ENCODE data around the gene FXN. TPM values are rescaled to one million over a fixed set of nuclear protein-coding genes. Genes with fewer than 3 reads are reported as not detected.

Gene FXN
- total RNA-seq, 1 experiment from 2014 or later, result 24.1 TPM

DNA sequence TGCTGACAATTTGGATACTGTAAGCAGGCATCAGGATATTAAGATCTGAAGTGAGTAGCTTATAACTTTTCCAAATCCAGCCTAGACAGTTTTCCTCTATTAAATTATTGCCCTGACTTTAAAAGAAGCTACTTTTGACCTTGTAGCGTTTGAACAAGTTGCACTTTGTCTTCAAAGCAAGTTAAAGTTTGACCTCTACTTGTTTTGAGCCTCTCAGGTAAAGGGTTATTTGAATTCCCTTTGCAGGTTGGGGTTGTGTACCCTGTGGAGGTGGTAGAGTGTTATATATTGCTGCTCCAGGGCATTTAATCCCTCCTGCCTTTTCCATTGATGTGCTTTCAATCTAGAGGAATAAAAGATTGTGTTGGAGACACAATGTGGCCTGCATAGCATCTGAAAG lies 30.1 kb downstream of the FXN start:
- POLR2A ChIA-PET, result no interaction called here
- no TSS peak for BruUV-seq (replicated peaks)
- Histone ChIP-seq H3K9me3 (ENCODE audit: control insufficient read depth in 1 of 2, insufficient read depth in 1 of 2, low read depth in 1 of 2, low read length in 2 of 2) (no peaks in the 10 kb centered on the region), H3K4me1 (ENCODE audit: control insufficient read depth in 1 of 2, insufficient read depth in 2 of 2, low read length in 2 of 2) (no peaks in the 10 kb centered on the region), H3K36me3 (ENCODE audit: control insufficient read depth in 1 of 2, insufficient read depth in 2 of 2, low read length in 2 of 2) (peaks cover 10 to 11% of the 10 kb centered on the region in 2 experiments), H3K4me3 (replicated peaks in 1 of 2; ENCODE audit: low read depth in 1 of 2, low read length in 2 of 2) (no peak overlapping the region), H3K27ac (ENCODE audit: low read depth, low read length) (no peak overlapping the region), H4K20me1 (ENCODE audit: insufficient read depth) (no peaks in the 10 kb centered on the region), H2AFZ (ENCODE audit: low read depth, low read length, poor library complexity, severe bottlenecking) (no peak overlapping the region), H3K79me2 (ENCODE audit: insufficient read depth, low read length) (peaks cover 6% of the 10 kb centered on the region; the same call in 1 of the 2 replicates), H3K27me3 (ENCODE audit: insufficient read depth, low read length) (no peaks in the 10 kb centered on the region), H3K4me2 (ENCODE audit: low read length) (no peak overlapping the region), H3K9me2 (ENCODE audit: insufficient read depth) (no peaks in the 10 kb centered on the region), H3K9ac (ENCODE audit: low read length) (no peak overlapping the region)
- ATAC-seq (no peak), DNase-seq (ENCODE audit: low read depth, low spot score) (no peak)
- RAD21 ChIA-PET (ENCODE audit: low non-redundant PET in 1 of 2, low total read pairs in 2 of 2, uncharacterized antibody in 2 of 2, unreplicated experiment in 2 of 2), result no interaction called here
- CTCF ChIA-PET, result no interaction called here
- intact Hi-C loops (cut with micrococcal nuclease), result no loop called here
- TF ChIP-seq CEBPB (IDR thresholded peaks at IDR 0.05; ENCODE audit: low read depth), result no peak
- no peak for TF ChIP-seq FOSL1 (IDR thresholded peaks at IDR 0.05; ENCODE audit: low read depth)
- TF ChIP-seq, protein P1, sequence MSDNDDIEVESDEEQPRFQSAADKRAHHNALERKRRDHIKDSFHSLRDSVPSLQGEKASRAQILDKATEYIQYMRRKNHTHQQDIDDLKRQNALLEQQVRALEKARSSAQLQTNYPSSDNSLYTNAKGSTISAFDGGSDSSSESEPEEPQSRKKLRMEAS (IDR thresholded peaks at IDR 0.05), result no peak
- no peak for TF ChIP-seq YY1 (IDR thresholded peaks at IDR 0.05; ENCODE audit: extremely low read depth, insufficient replicate concordance, low read depth, low read length)
- TF ChIP-seq, protein P2, sequence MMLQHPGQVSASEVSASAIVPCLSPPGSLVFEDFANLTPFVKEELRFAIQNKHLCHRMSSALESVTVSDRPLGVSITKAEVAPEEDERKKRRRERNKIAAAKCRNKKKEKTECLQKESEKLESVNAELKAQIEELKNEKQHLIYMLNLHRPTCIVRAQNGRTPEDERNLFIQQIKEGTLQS (IDR thresholded peaks at IDR 0.05), result no peak
- TF ChIP-seq SRF (IDR thresholded peaks at IDR 0.05; ENCODE audit: low read depth), result no peak
- TF ChIP-seq EZH2 (IDR thresholded peaks at IDR 0.05), result no peak
- TF ChIP-seq POLR2A (IDR thresholded peaks at IDR 0.05; ENCODE audit: borderline replicate concordance, extremely low read depth, insufficient read depth, insufficient read length), result no peak
- TF ChIP-seq EGR1 (IDR thresholded peaks at IDR 0.05; ENCODE audit: low read depth), result no peak
- TF ChIP-seq ZFX (IDR thresholded peaks at IDR 0.05), result no peak
- no peak for TF ChIP-seq RAD21 (IDR thresholded peaks at IDR 0.05; ENCODE audit: low read depth)
- no peak for TF ChIP-seq SIN3A (IDR thresholded peaks at IDR 0.05; ENCODE audit: low read depth)

DNA sequence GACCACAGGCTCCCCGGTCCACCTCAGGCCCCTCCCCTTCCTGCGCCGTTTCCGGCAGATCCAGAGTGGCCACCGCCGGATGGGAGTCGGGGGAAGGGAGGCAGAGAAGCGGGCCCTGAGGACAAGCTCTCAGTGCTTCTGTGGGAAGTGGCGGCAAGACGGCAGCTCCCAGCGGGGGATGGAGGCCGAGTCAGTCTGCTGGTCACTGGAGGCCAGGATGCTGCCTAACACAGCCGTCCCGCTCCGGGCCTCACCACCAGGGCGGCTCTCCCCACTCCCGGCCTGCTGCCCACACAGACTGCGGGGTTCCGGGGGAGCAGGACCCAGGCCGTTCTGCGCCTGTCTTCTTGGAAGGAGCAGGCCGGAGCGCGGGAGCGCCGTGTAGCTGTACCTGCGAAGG lies 31.4 kb downstream of the FXN start:
- H3K79me2 ChIP-seq (ENCODE audit: insufficient read depth, low read length), result peaks cover 4% of the 10 kb centered on the region; the same call in 1 of the 2 replicates
- peaks cover 10 to 11% of the 10 kb centered on the region in 2 experiments for H3K36me3 ChIP-seq (ENCODE audit: control insufficient read depth in 1 of 2, insufficient read depth in 2 of 2, low read length in 2 of 2)
- TF ChIP-seq, protein P3, sequence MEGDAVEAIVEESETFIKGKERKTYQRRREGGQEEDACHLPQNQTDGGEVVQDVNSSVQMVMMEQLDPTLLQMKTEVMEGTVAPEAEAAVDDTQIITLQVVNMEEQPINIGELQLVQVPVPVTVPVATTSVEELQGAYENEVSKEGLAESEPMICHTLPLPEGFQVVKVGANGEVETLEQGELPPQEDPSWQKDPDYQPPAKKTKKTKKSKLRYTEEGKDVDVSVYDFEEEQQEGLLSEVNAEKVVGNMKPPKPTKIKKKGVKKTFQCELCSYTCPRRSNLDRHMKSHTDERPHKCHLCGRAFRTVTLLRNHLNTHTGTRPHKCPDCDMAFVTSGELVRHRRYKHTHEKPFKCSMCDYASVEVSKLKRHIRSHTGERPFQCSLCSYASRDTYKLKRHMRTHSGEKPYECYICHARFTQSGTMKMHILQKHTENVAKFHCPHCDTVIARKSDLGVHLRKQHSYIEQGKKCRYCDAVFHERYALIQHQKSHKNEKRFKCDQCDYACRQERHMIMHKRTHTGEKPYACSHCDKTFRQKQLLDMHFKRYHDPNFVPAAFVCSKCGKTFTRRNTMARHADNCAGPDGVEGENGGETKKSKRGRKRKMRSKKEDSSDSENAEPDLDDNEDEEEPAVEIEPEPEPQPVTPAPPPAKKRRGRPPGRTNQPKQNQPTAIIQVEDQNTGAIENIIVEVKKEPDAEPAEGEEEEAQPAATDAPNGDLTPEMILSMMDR (IDR thresholded peaks at IDR 0.05 in 2 of 3, conservative IDR thresholded peaks at IDR 0.05 in 1 of 3; ENCODE audit: borderline replicate concordance in 1 of 3, insufficient read depth in 1 of 3, low read depth in 2 of 3, low read length in 2 of 3), result peak in 1 of 3 experiments; percentile 4; a peak in 1 of 6 replicates
- TF ChIP-seq ZFX (IDR thresholded peaks at IDR 0.05), result no peak
- H3K4me2 ChIP-seq (ENCODE audit: low read length), result no peak overlapping the region
- no peaks in the 10 kb centered on the region for H3K27me3 ChIP-seq (ENCODE audit: insufficient read depth, low read length)
- POLR2A ChIA-PET, result no interaction called here
- H3K27ac ChIP-seq (ENCODE audit: low read depth, low read length), result no peak overlapping the region
- CTCF ChIA-PET, result no interaction called here
- no peak overlapping the region for H3K9ac ChIP-seq (ENCODE audit: low read length)
- intact Hi-C loops (cut with micrococcal nuclease), result no loop called here
- DNase-seq (ENCODE audit: low read depth, low spot score), result no peak
- no peak overlapping the region for H3K4me3 ChIP-seq (replicated peaks in 1 of 2; ENCODE audit: low read depth in 1 of 2, low read length in 2 of 2)
- BruUV-seq (replicated peaks), result no TSS peak
- ATAC-seq, result no peak
- no peaks in the 10 kb centered on the region for H3K9me2 ChIP-seq (ENCODE audit: insufficient read depth)
- H4K20me1 ChIP-seq (ENCODE audit: insufficient read depth), result no peaks in the 10 kb centered on the region
- no peak overlapping the region for H2AFZ ChIP-seq (ENCODE audit: low read depth, low read length, poor library complexity, severe bottlenecking)
- no peaks in the 10 kb centered on the region for H3K4me1 ChIP-seq (ENCODE audit: control insufficient read depth in 1 of 2, insufficient read depth in 2 of 2, low read length in 2 of 2)
- no peaks in the 10 kb centered on the region for H3K9me3 ChIP-seq (ENCODE audit: control insufficient read depth in 1 of 2, insufficient read depth in 1 of 2, low read depth in 1 of 2, low read length in 2 of 2)
- RAD21 ChIA-PET (ENCODE audit: low non-redundant PET in 1 of 2, low total read pairs in 2 of 2, uncharacterized antibody in 2 of 2, unreplicated experiment in 2 of 2), result no interaction called here

Measured in HCT116 (cell line).